Vagina (tissue), 2 donors: ENCODE results near the gene TTC3.

ENCODE experiments used
- POLR2A ChIP-seq, 2 donors: fragments of 450-650 bp; IDR thresholded peaks; one replicate each; pipeline ENCODE4 v1.6.1; 2017; ENCODE audit warnings: antibody characterized with exemption in 2 of 2, mild to moderate bottlenecking in 2 of 2, moderate library complexity in 2 of 2
- POLR2AphosphoS5 ChIP-seq, 2 donors: sonication (generic); formaldehyde crosslinking; IDR thresholded peaks; one replicate each; pipeline ENCODE4 v1.9.0; 2017; ENCODE audit warnings: antibody characterized with exemption in 2 of 2, mild to moderate bottlenecking in 2 of 2, low read depth in 1 of 2; ENCODE audit not compliant: insufficient read depth in 1 of 2
- TF ChIP-seq, protein P1 (sequence below), 3 experiments: fragments of 450-650 bp in 2 of 3; fragments of 200-600 bp in 1 of 3; sonication (generic) in 1 of 3; IDR thresholded peaks; one replicate each; pipeline ENCODE4 v1.5.1; 2017 to 2019; ENCODE audit warnings: antibody characterized with exemption in 3 of 3, mild to moderate bottlenecking in 2 of 3, moderate library complexity in 2 of 3

DNA sequence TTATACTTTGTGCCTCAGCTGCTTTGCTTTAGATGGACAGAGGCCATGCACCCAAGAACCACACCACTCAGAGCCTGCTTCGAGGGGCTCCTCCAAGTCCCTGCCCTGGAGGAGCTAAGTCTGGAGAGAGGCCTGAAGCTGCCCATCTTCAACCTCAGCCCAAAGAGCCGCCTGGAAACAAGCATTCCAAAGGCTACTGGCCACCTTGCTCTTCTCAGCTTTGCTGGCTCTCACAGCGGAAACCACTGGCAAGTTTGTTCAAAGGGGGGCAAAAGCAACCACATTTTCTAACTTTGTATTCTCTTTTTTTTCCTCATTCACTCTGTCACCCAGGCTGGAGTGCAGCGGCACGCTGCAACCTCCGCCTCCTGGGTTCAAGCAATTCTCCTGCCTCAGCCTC, 170.9 kb downstream of the TTC3 start:
- TF ChIP-seq, protein P1, sequence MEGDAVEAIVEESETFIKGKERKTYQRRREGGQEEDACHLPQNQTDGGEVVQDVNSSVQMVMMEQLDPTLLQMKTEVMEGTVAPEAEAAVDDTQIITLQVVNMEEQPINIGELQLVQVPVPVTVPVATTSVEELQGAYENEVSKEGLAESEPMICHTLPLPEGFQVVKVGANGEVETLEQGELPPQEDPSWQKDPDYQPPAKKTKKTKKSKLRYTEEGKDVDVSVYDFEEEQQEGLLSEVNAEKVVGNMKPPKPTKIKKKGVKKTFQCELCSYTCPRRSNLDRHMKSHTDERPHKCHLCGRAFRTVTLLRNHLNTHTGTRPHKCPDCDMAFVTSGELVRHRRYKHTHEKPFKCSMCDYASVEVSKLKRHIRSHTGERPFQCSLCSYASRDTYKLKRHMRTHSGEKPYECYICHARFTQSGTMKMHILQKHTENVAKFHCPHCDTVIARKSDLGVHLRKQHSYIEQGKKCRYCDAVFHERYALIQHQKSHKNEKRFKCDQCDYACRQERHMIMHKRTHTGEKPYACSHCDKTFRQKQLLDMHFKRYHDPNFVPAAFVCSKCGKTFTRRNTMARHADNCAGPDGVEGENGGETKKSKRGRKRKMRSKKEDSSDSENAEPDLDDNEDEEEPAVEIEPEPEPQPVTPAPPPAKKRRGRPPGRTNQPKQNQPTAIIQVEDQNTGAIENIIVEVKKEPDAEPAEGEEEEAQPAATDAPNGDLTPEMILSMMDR (IDR thresholded peaks at IDR 0.05), result no peak
- TF ChIP-seq POLR2AphosphoS5 (IDR thresholded peaks at IDR 0.05; ENCODE audit: insufficient read depth in 1 of 2, low read depth in 1 of 2) (no peak), POLR2A (IDR thresholded peaks at IDR 0.05) (no peak)
